Activated T-cell treated with anti-CD3 and anti-CD28 coated beads for 48 hours (primary cell): ENCODE results near the gene MYCBP2.
"Not testable (repeated sequence)": the region's sequence is repeated elsewhere in the genome, so short reads cannot be mapped to it uniquely, and the experiment has no call there.

Experiments
- DNase-seq: peaks from one replicate; pipeline ENCODE4 v3.0.0-alpha.2; 2020; ENCODE audit warnings: low read depth

Gene MYCBP2

GRCh38 chr13:77033717-77034302 is 293.1 kb downstream of the MYCBP2 start:
- no peak for DNase-seq

GRCh38 chr13:77031656-77032243 is 295.1 kb downstream of the MYCBP2 start:
- no peak for DNase-seq

- no peak for DNase-seq
Observed at GRCh38 chr13:77029436-77029835, 297.5 kb downstream of the MYCBP2 start.

GRCh38 chr13:77028202-77028601 is 298.7 kb downstream of the MYCBP2 start:
- DNase-seq = no peak

GRCh38 chr13:77026861-77027621 is 299.9 kb downstream of the MYCBP2 start, which contains the start of gene FBXL3:
FBXL3 (minus strand) TSS chr13:77027159; CDS start chr13:77021860, 5,299 bp downstream.
- DNase-seq = peak; percentile 82

GRCh38 chr13:77026255-77026860 is 300.5 kb downstream of the MYCBP2 start:
- peak; percentile 66 for DNase-seq

- DNase-seq = no peak
Observed at GRCh38 chr13:77022341-77022740, 304.6 kb downstream of the MYCBP2 start.

- no peak for DNase-seq
Observed at GRCh38 chr13:77019756-77020155, 307.1 kb downstream of the MYCBP2 start.

- no peak for DNase-seq
Observed at GRCh38 chr13:77016888-77017623, 309.8 kb downstream of the MYCBP2 start.

GRCh38 chr13:77016251-77016812 is 310.6 kb downstream of the MYCBP2 start:
- DNase-seq = no peak

- DNase-seq = no peak
Observed at GRCh38 chr13:77014906-77015685, 311.8 kb downstream of the MYCBP2 start.

GRCh38 chr13:77013853-77014542 is 312.9 kb downstream of the MYCBP2 start:
- no peak for DNase-seq

GRCh38 chr13:77009719-77010118 is 317.2 kb downstream of the MYCBP2 start:
- DNase-seq = not testable (repeated sequence)

GRCh38 chr13:77009011-77009410 is 317.9 kb downstream of the MYCBP2 start:
- DNase-seq = no peak

- not testable (repeated sequence) for DNase-seq
Observed at GRCh38 chr13:77008337-77008736, 318.6 kb downstream of the MYCBP2 start.

- DNase-seq = no peak
Observed at GRCh38 chr13:77002590-77003190, 324.2 kb downstream of the MYCBP2 start.

- no peak for DNase-seq
Observed at GRCh38 chr13:77001963-77002587, 324.8 kb downstream of the MYCBP2 start.

GRCh38 chr13:77001540-77001939 is 325.4 kb downstream of the MYCBP2 start:
- no peak for DNase-seq

GRCh38 chr13:77000475-77000874 is 326.4 kb downstream of the MYCBP2 start:
- no peak for DNase-seq
